ENCODE data around the gene HABP2.

DNA sequence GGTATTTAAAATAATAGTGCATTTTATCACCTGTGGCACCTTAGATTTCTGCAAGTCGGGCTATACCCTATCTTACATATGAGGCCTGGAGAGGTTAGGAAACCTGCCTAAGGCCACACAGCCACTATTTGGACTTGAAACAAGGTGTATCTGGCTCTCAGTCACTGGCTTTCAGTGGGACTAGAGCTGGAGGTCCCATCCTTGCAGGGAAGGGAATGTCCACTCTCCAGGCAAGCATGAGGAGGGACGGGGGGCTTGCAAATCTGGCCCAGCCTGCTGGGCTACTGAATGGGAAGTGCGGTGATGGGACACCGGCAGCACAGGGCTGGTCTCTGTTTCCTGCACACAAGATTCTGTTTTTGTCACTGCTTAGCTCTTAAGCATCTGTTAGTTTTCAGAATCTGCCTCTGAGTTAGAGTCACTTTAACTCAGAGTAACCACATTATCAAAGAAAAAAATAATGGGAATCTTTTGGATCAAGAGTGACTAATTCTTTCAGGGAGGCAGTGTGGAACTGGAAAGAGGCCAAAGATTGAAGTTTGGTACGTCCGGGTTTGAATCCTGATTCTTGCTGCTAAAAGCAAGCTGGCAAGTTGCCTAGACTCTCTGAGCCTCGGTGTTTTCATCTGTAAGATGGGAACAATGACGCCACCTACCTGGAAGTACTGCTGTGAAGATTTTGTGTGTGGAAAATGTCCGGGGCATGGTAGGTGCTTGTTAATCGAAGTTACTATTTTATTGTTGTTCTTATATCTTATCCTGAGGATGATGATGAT, 33.8 kb upstream of the HABP2 start:
- TF ChIP-seq, protein P1, sequence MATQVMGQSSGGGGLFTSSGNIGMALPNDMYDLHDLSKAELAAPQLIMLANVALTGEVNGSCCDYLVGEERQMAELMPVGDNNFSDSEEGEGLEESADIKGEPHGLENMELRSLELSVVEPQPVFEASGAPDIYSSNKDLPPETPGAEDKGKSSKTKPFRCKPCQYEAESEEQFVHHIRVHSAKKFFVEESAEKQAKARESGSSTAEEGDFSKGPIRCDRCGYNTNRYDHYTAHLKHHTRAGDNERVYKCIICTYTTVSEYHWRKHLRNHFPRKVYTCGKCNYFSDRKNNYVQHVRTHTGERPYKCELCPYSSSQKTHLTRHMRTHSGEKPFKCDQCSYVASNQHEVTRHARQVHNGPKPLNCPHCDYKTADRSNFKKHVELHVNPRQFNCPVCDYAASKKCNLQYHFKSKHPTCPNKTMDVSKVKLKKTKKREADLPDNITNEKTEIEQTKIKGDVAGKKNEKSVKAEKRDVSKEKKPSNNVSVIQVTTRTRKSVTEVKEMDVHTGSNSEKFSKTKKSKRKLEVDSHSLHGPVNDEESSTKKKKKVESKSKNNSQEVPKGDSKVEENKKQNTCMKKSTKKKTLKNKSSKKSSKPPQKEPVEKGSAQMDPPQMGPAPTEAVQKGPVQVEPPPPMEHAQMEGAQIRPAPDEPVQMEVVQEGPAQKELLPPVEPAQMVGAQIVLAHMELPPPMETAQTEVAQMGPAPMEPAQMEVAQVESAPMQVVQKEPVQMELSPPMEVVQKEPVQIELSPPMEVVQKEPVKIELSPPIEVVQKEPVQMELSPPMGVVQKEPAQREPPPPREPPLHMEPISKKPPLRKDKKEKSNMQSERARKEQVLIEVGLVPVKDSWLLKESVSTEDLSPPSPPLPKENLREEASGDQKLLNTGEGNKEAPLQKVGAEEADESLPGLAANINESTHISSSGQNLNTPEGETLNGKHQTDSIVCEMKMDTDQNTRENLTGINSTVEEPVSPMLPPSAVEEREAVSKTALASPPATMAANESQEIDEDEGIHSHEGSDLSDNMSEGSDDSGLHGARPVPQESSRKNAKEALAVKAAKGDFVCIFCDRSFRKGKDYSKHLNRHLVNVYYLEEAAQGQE (IDR thresholded peaks at IDR 0.05; ENCODE audit: borderline replicate concordance): no peak
- TF ChIP-seq, protein P1 (CRISPR knock-in tag; IDR thresholded peaks at IDR 0.05; ENCODE audit: low read depth): no peak
- TF ChIP-seq RBM22 (IDR thresholded peaks at IDR 0.05; ENCODE audit: low read depth, low read length, poor library complexity, severe bottlenecking) (no peak), RAD21 (CRISPR knock-in tag; conservative IDR thresholded peaks at IDR 0.05 in 1 of 2, IDR thresholded peaks at IDR 0.05 in 1 of 2) (no peak), NR2C2 (CRISPR knock-in tag; IDR thresholded peaks at IDR 0.05) (no peak), NR2C2 (tag; IDR thresholded peaks at IDR 0.05) (no peak)
